Naive thymus-derived CD4-positive, alpha-beta T cell (primary cell): ENCODE data around the gene OMD. TPM values are rescaled to one million over a fixed set of nuclear protein-coding genes. Genes with fewer than 3 reads are reported as not detected.

ENCODE experiments used
- ATAC-seq: fragments of 150-1000 bp; cut with Tn5 transposase; 2 replicates; pipeline ENCODE4 v1.10.0; 2021; ENCODE audit warnings: mild to moderate bottlenecking, moderate library complexity
- CTCF ChIA-PET: fragments of 350-600 bp; sonication (Branson Sonifier 250); formaldehyde crosslinking; loops from one replicate; lab custom pipeline; 2021; ENCODE audit warnings: antibody characterized with exemption; lab: Charles Lee
- POLR2A ChIA-PET: fragments of 350-600 bp; sonication (Branson Sonifier 250); formaldehyde crosslinking; loops from one replicate; lab custom pipeline; 2021; ENCODE audit warnings: antibody characterized with exemption, inconsistent platforms; lab: Charles Lee
- DNase-seq, 9 donors: peaks; one replicate each; pipeline versions ENCODE4 v3.0.0 to v3.0.0-alpha.2; 2020 to 2022; ENCODE audit warnings: mixed read lengths in 1 of 9
- H3K27ac ChIP-seq: one replicate; pipeline ENCODE4 v1.7.0; 2013; ENCODE audit warnings: mild to moderate bottlenecking, low read depth, low read length, moderate library complexity
- H3K27me3 ChIP-seq, 2 donors: one replicate each; pipeline ENCODE4 v1.7.0; 2013; ENCODE audit warnings: low read length in 2 of 2, mild to moderate bottlenecking in 2 of 2, moderate library complexity in 2 of 2; ENCODE audit not compliant: control insufficient read depth in 2 of 2, insufficient read depth in 2 of 2
- H3K36me3 ChIP-seq, 3 experiments: 1 replicate in 2 of 3; 2 replicates in 1 of 3; pipeline ENCODE4 v1.7.0; 2013; ENCODE audit warnings: low read length in 3 of 3, mild to moderate bottlenecking in 3 of 3, moderate library complexity in 1 of 3; ENCODE audit not compliant: insufficient read depth in 3 of 3, control insufficient read depth in 2 of 3
- H3K4me1 ChIP-seq, 2 donors: one replicate each; pipeline ENCODE4 v1.7.0; 2013; ENCODE audit warnings: low read length in 2 of 2, mild to moderate bottlenecking in 2 of 2, moderate library complexity in 1 of 2; ENCODE audit not compliant: control insufficient read depth in 2 of 2, insufficient read depth in 2 of 2
- H3K4me3 ChIP-seq: 2 replicates; pipeline ENCODE4 v1.7.0; 2013; ENCODE audit warnings: mild to moderate bottlenecking, low read length
- H3K9me3 ChIP-seq, 3 experiments: 1 replicate in 2 of 3; 2 replicates in 1 of 3; pipeline ENCODE4 v1.7.0; 2013; ENCODE audit warnings: low read length in 3 of 3; ENCODE audit not compliant: control insufficient read depth in 2 of 3
- H3K27ac Mint-ChIP-seq, 9 donors: one replicate each; pipeline ENCODE4 v1.8.0; 2020 to 2022; ENCODE audit warnings: mixed read lengths in 9 of 9, mild to moderate bottlenecking in 8 of 9, moderate library complexity in 5 of 9, inconsistent platforms in 2 of 9
- H3K27me3 Mint-ChIP-seq, 5 donors: one replicate each; pipeline ENCODE4 v1.8.0; 2021 to 2022; ENCODE audit warnings: mixed read lengths in 5 of 5, mild to moderate bottlenecking in 1 of 5
- H3K36me3 Mint-ChIP-seq, 5 donors: one replicate each; pipeline ENCODE4 v1.8.0; 2020 to 2022; ENCODE audit warnings: mixed read lengths in 5 of 5, mild to moderate bottlenecking in 3 of 5, inconsistent platforms in 1 of 5
- H3K4me1 Mint-ChIP-seq, 7 donors: one replicate each; pipeline ENCODE4 v1.8.0; 2020 to 2022; ENCODE audit warnings: mixed read lengths in 7 of 7, mild to moderate bottlenecking in 3 of 7, inconsistent platforms in 1 of 7
- H3K4me3 Mint-ChIP-seq, 10 donors: one replicate each; pipeline ENCODE4 v1.8.0; 2020 to 2022; ENCODE audit warnings: mild to moderate bottlenecking in 10 of 10, mixed read lengths in 10 of 10, moderate library complexity in 6 of 10, inconsistent platforms in 2 of 10
- H3K9me3 Mint-ChIP-seq, 11 donors: one replicate each; pipeline ENCODE4 v1.8.0; 2020 to 2022; ENCODE audit warnings: mixed read lengths in 11 of 11, mild to moderate bottlenecking in 4 of 11, inconsistent platforms in 1 of 11, moderate library complexity in 1 of 11
- intact Hi-C, 2 donors: fragments of 100-400 bp; cut with micrococcal nuclease; formaldehyde crosslinking; loops; one replicate each; pipeline ENCODE4 v1.15.1; 2023
- polyA plus RNA-seq, 2 donors: library from polyadenylated mRNA; unstranded; fragments of 300-500 nt; fragmentation: Illumina TruSeq; gene quantifications; one replicate each; pipeline ENCODE4 v1.2.3, GENCODE V29; 2021
- total RNA-seq, 6 experiments: library from RNA in 5 of 6; stranded (reverse) in 5 of 6; gene quantifications; 1 replicate in 5 of 6; 2 replicates in 1 of 6; pipeline ENCODE4 v1.2.3 and lab custom pipeline; 2021 to 2026

OMD gene
- total and polyA plus RNA-seq, 7 experiments from 2014 or later, result not detected

- intact Hi-C loops, result loop anchor here in 1 of 2 donors (5.0 kb wide), 1 partner anchor 79 kb away; the partner anchor contains the start of genes CENPP and NOL8
- DNase-seq (no peak), ATAC-seq (no peak)
- peaks cover 0 to 4% (median 0%) of the 10 kb centered on the region in 3 experiments for H3K36me3 ChIP-seq
- Mint-ChIP-seq H3K27me3 (no peaks in the 10 kb centered on the region), H3K4me3 (peak overlapping the region; percentile 63 to 82 (median 77)), H3K27ac (peak overlapping the region; percentile 71 to 90 (median 87)), H3K4me1 (peaks cover 15 to 30% (median 28%) of the 10 kb centered on the region in 7 donors), H3K36me3 (peaks cover 0 to 2% (median 0%) of the 10 kb centered on the region in 5 donors), H3K9me3 (no peaks in the 10 kb centered on the region)
- ChIA-PET POLR2A (interaction anchor here (1.4 kb wide), 1 partner anchor 80 kb away, joined by 3 read pairs; the partner anchor contains the start of gene CENPP), CTCF (interaction anchor here (0.6 kb wide), 1 partner anchor 43 kb away, joined by 3 read pairs; no protein-coding TSS in a partner anchor)
- H3K27me3 ChIP-seq, result no peaks in the 10 kb centered on the region
- H3K9me3 ChIP-seq, result no peaks in the 10 kb centered on the region
- H3K4me1 ChIP-seq, result peaks cover 0 to 22% of the 10 kb centered on the region in 2 donors
- H3K4me3 ChIP-seq, result no peak overlapping the region
- H3K27ac ChIP-seq, result no peak overlapping the region
Observed at GRCh38 chr9:92405818-92406217, 18.5 kb downstream of the OMD start.

- H3K4me1 ChIP-seq, result peaks cover 0 to 22% of the 10 kb centered on the region in 2 donors
- H3K9me3 ChIP-seq, result no peaks in the 10 kb centered on the region
- Mint-ChIP-seq H3K27me3 (no peaks in the 10 kb centered on the region), H3K4me1 (peaks cover 15 to 30% (median 28%) of the 10 kb centered on the region in 7 donors), H3K27ac (peak within 1 kb of the TSS in 3 of 9 donors; percentile 7 to 65 (median 39)), H3K4me3 (peak within 1 kb of the TSS in 4 of 10 donors; percentile 37 to 44 (median 42)), H3K36me3 (peaks cover 0 to 2% (median 0%) of the 10 kb centered on the region in 5 donors), H3K9me3 (no peaks in the 10 kb centered on the region)
- H3K27ac ChIP-seq, result no peak within 1 kb of the TSS
- ChIA-PET CTCF (no interaction called here), POLR2A (interaction anchor here (1.4 kb wide), 1 partner anchor 78 kb away, joined by 3 read pairs; the partner anchor contains the start of gene CENPP)
- H3K4me3 ChIP-seq, result no peak within 1 kb of the TSS
- H3K27me3 ChIP-seq, result no peaks in the 10 kb centered on the region
- intact Hi-C loops, result no loop called here
- ATAC-seq (no peak), DNase-seq (no peak)
- H3K36me3 ChIP-seq, result peaks cover 0 to 4% (median 0%) of the 10 kb centered on the region in 3 experiments
Observed at GRCh38 chr9:92404042-92404836, 20.0 kb downstream of the OMD start, which contains the start of gene OGN. Gene OGN, minus strand, starts transcription at chr9:92404578. Its CDS starts 1,171 bp downstream, at chr9:92403407.

- ChIA-PET POLR2A (interaction anchor here (0.8 kb wide), 1 partner anchor 78 kb away, joined by 4 read pairs; the partner anchor contains the start of genes CENPP and NOL8), CTCF (no interaction called here)
- no peak for DNase-seq
- Histone ChIP-seq H3K9me3 (no peaks in the 10 kb centered on the region), H3K36me3 (peaks cover 0 to 4% (median 0%) of the 10 kb centered on the region in 3 experiments), H3K27me3 (no peaks in the 10 kb centered on the region), H3K4me3 (no peak overlapping the region), H3K4me1 (peaks cover 0 to 22% of the 10 kb centered on the region in 2 donors), H3K27ac (no peak overlapping the region)
- H3K4me3 Mint-ChIP-seq, result no peak overlapping the region
- H3K36me3 Mint-ChIP-seq, result peaks cover 0 to 4% (median 0%) of the 10 kb centered on the region in 5 donors
- peak overlapping the region in 1 of 9 donors; percentile 46 for H3K27ac Mint-ChIP-seq
- H3K4me1 Mint-ChIP-seq, result peaks cover 15 to 30% (median 28%) of the 10 kb centered on the region in 7 donors
- intact Hi-C loops, result no loop called here
- no peak for ATAC-seq
- H3K9me3 Mint-ChIP-seq, result no peaks in the 10 kb centered on the region
- no peaks in the 10 kb centered on the region for H3K27me3 Mint-ChIP-seq
Observed at GRCh38 chr9:92402826-92403745, 21.2 kb downstream of the OMD start.

GRCh38 chr9:92402360-92402759 lies 21.9 kb downstream of the OMD start:
- Mint-ChIP-seq H3K36me3 (peaks cover 0 to 9% (median 2%) of the 10 kb centered on the region in 5 donors), H3K27me3 (no peaks in the 10 kb centered on the region), H3K27ac (no peak overlapping the region), H3K4me1 (peaks cover 15 to 29% (median 28%) of the 10 kb centered on the region in 7 donors), H3K4me3 (no peak overlapping the region), H3K9me3 (no peaks in the 10 kb centered on the region)
- ChIA-PET CTCF (no interaction called here), POLR2A (no interaction called here)
- DNase-seq (no peak), ATAC-seq (no peak)
- H3K4me1 ChIP-seq, result peaks cover 0 to 22% of the 10 kb centered on the region in 2 donors
- intact Hi-C loops, result no loop called here
- H3K27ac ChIP-seq, result no peak overlapping the region
- H3K4me3 ChIP-seq, result no peak overlapping the region
- no peaks in the 10 kb centered on the region for H3K9me3 ChIP-seq
- H3K36me3 ChIP-seq, result peaks cover 0 to 4% (median 0%) of the 10 kb centered on the region in 3 experiments
- no peaks in the 10 kb centered on the region for H3K27me3 ChIP-seq

- POLR2A ChIA-PET, result no interaction called here
- peaks cover 0 to 12% (median 0%) of the 10 kb centered on the region in 5 donors for H3K36me3 Mint-ChIP-seq
- CTCF ChIA-PET, result no interaction called here
Observed at GRCh38 chr9:92397853-92398252, 26.4 kb downstream of the OMD start.

GRCh38 chr9:92395617-92396016 lies 28.7 kb downstream of the OMD start:
- Mint-ChIP-seq H3K4me3 (no peak overlapping the region), H3K9me3 (no peaks in the 10 kb centered on the region), H3K27me3 (no peaks in the 10 kb centered on the region), H3K4me1 (no peaks in the 10 kb centered on the region), H3K36me3 (peaks cover 0 to 12% (median 0%) of the 10 kb centered on the region in 5 donors), H3K27ac (no peak overlapping the region)
- H3K9me3 ChIP-seq, result no peaks in the 10 kb centered on the region
- H3K36me3 ChIP-seq, result no peaks in the 10 kb centered on the region
- ATAC-seq, result no peak
- no peak overlapping the region for H3K4me3 ChIP-seq
- ChIA-PET POLR2A (no interaction called here), CTCF (no interaction called here)
- H3K27ac ChIP-seq, result no peak overlapping the region
- no peak for DNase-seq
- H3K4me1 ChIP-seq, result no peaks in the 10 kb centered on the region
- no peaks in the 10 kb centered on the region for H3K27me3 ChIP-seq
- intact Hi-C loops, result no loop called here

More at GRCh38 chr9:92397853-92398252, 26.4 kb downstream of the OMD start:
- intact Hi-C loops, result no loop called here
- Histone ChIP-seq H3K27ac (no peak overlapping the region), H3K4me1 (no peaks in the 10 kb centered on the region), H3K9me3 (no peaks in the 10 kb centered on the region), H3K36me3 (no peaks in the 10 kb centered on the region), H3K27me3 (no peaks in the 10 kb centered on the region), H3K4me3 (no peak overlapping the region)
- Mint-ChIP-seq H3K9me3 (no peaks in the 10 kb centered on the region), H3K4me1 (no peaks in the 10 kb centered on the region), H3K4me3 (no peak overlapping the region), H3K27me3 (no peaks in the 10 kb centered on the region), H3K27ac (no peak overlapping the region)
- no peak for ATAC-seq
- DNase-seq, result no peak
